ENCODE results near the gene AURKAIP1. TPM values are rescaled to one million over a fixed set of nuclear protein-coding genes. Genes with fewer than 3 reads are reported as not detected.
"Not testable (repeated sequence)": the region's sequence is repeated elsewhere in the genome, so short reads cannot be mapped to it uniquely, and the experiment has no call there.

AURKAIP1 gene
- polyA plus RNA-seq, 1 of the 3 experiments (the other 2 are of a cell fraction) = 214 TPM

- TF ChIP-seq TEAD4 (IDR thresholded peaks at IDR 0.05; ENCODE audit: borderline replicate concordance, insufficient read depth) = no peak
- TF ChIP-seq CTCF (IDR thresholded peaks at IDR 0.05) = no peak
- TF ChIP-seq MAX (IDR thresholded peaks at IDR 0.05; ENCODE audit: low read depth) = no peak
- no peak for TF ChIP-seq TAF1 (IDR thresholded peaks at IDR 0.05; ENCODE audit: borderline replicate concordance, low read depth, low read length)
- TF ChIP-seq NRF1 (IDR thresholded peaks at IDR 0.05; ENCODE audit: low read depth, low read length) = no peak
- ChIA-PET CTCF (interaction anchor here (1.3 to 1.8 kb wide), 3 partner anchors 10 to 15 kb away, joined by 4 to 6 read pairs (median 6); partner anchors contain the start of gene AURKAIP1), POLR2A (no interaction called here)
- peaks cover 20 to 47% of the 10 kb centered on the region in 2 experiments for H3K36me3 ChIP-seq (replicated peaks in 1 of 2; ENCODE audit: control insufficient read depth in 1 of 2, insufficient read depth in 2 of 2, low read length in 1 of 2)
- no peak overlapping the region for H2AFZ ChIP-seq (ENCODE audit: low read depth)
- H3K27me3 ChIP-seq (ENCODE audit: insufficient read depth) = no peaks in the 10 kb centered on the region
- H3K9me3 ChIP-seq = no peaks in the 10 kb centered on the region
- H3K4me2 ChIP-seq = no peak overlapping the region
- H3K27ac ChIP-seq (ENCODE audit: low read depth in 2 of 2, low read length in 1 of 2) = no peak overlapping the region
- H3K4me3 ChIP-seq (ENCODE audit: low read depth in 2 of 2, low read length in 1 of 2) = no peak overlapping the region
- H3K9me2 ChIP-seq = no peaks in the 10 kb centered on the region
- H3K9ac ChIP-seq = no peak overlapping the region
- DNase-seq = peak; percentile 14
- WGBS (ENCODE audit: low lambda C conversion rate) = 86% methylated on average over 7 of the region's 8 CpGs
- H4K20me1 ChIP-seq (ENCODE audit: insufficient read depth) = no peaks in the 10 kb centered on the region
- no peaks in the 10 kb centered on the region for H3F3A ChIP-seq (replicated peaks; ENCODE audit: insufficient read depth)
- 0 out of 2 replicates have a peak, but pooled peaks cover 7% of the 10 kb centered on the region for H3K79me2 ChIP-seq (ENCODE audit: insufficient read depth)
- no peaks in the 10 kb centered on the region for H3K4me1 ChIP-seq (ENCODE audit: control insufficient read depth in 1 of 2, insufficient read depth in 2 of 2, low read depth in 1 of 2, low read length in 1 of 2)
Measured at GRCh38 chr1:1385931-1386330, 10.9 kb upstream of the AURKAIP1 start.

GRCh38 chr1:1385339-1385738 is 10.3 kb upstream of the AURKAIP1 start:
- ChIA-PET POLR2A (interaction anchor here (0.8 kb wide), 1 partner anchor 14 kb away, joined by 4 read pairs; the partner anchor contains the start of gene CCNL2), CTCF (interaction anchor here (0.8 to 1.8 kb wide), 4 partner anchors 10 to 16 kb away, joined by 4 to 6 read pairs (median 5); partner anchors contain the start of gene AURKAIP1)
- H3K4me2 ChIP-seq; H3K79me2 ChIP-seq (ENCODE audit: insufficient read depth); H3K4me1 ChIP-seq (ENCODE audit: control insufficient read depth in 1 of 2, insufficient read depth in 2 of 2, low read depth in 1 of 2, low read length in 1 of 2); H3F3A ChIP-seq (replicated peaks; ENCODE audit: insufficient read depth); H4K20me1 ChIP-seq (ENCODE audit: insufficient read depth); DNase-seq; H3K9ac ChIP-seq; H3K9me2 ChIP-seq; H3K4me3 ChIP-seq (ENCODE audit: low read depth in 2 of 2, low read length in 1 of 2); H3K9me3 ChIP-seq; H3K27ac ChIP-seq (ENCODE audit: low read depth in 2 of 2, low read length in 1 of 2); H3K27me3 ChIP-seq (ENCODE audit: insufficient read depth); H2AFZ ChIP-seq (ENCODE audit: low read depth): not testable (repeated sequence)
- peaks cover 14 to 41% of the 10 kb centered on the region in 2 experiments for H3K36me3 ChIP-seq (replicated peaks in 1 of 2; ENCODE audit: control insufficient read depth in 1 of 2, insufficient read depth in 2 of 2, low read length in 1 of 2)
- WGBS (ENCODE audit: low lambda C conversion rate) = 93% methylated on average over 15 of the region's 29 CpGs

GRCh38 chr1:1381294-1381693 is 6.3 kb upstream of the AURKAIP1 start:
- CTCF ChIA-PET = interaction anchor here (2.0 kb wide), 1 partner anchor 21 kb away, joined by 5 read pairs; no protein-coding TSS in a partner anchor
- POLR2A ChIA-PET = no interaction called here
- 100% methylated on average over 2 of the region's 8 CpGs for WGBS (ENCODE audit: low lambda C conversion rate)
- no peak for TF ChIP-seq NFIC (IDR thresholded peaks at IDR 0.05; ENCODE audit: borderline replicate concordance)
- TF ChIP-seq ELF1 (IDR thresholded peaks at IDR 0.05) = no peak
- TF ChIP-seq MXI1 (IDR thresholded peaks at IDR 0.05; ENCODE audit: low read depth, low read length) = no peak
- TF ChIP-seq SMC3 (IDR thresholded peaks at IDR 0.05; ENCODE audit: low read depth, low read length) = no peak
- TF ChIP-seq EP300 (IDR thresholded peaks at IDR 0.05; ENCODE audit: borderline replicate concordance in 1 of 2, low read depth in 1 of 2, low read length in 1 of 2) = no peak
- TF ChIP-seq RCOR1 (IDR thresholded peaks at IDR 0.05; ENCODE audit: low read length) = no peak
- TF ChIP-seq PBX3 (IDR thresholded peaks at IDR 0.05) = no peak
- TF ChIP-seq GABPA (IDR thresholded peaks at IDR 0.05; ENCODE audit: low read depth) = no peak
- TF ChIP-seq SIN3A (IDR thresholded peaks at IDR 0.05; ENCODE audit: borderline replicate concordance, low read depth, low read length) = no peak
- TF ChIP-seq FOSL2 (IDR thresholded peaks at IDR 0.05; ENCODE audit: borderline replicate concordance, low read depth) = no peak
- no peak for TF ChIP-seq REST (IDR thresholded peaks at IDR 0.05; ENCODE audit: low read depth, low read length)

More at GRCh38 chr1:1381294-1381693, 6.3 kb upstream of the AURKAIP1 start:
- Histone ChIP-seq H3K9me2 (no peaks in the 10 kb centered on the region), H3K4me1 (ENCODE audit: control insufficient read depth in 1 of 2, insufficient read depth in 2 of 2, low read depth in 1 of 2, low read length in 1 of 2) (peaks cover 0 to 1% of the 10 kb centered on the region in 2 experiments; a peak in 1 of 4 replicates), H3K4me3 (ENCODE audit: low read depth in 2 of 2, low read length in 1 of 2) (no peak overlapping the region), H3K79me2 (ENCODE audit: insufficient read depth) (0 out of 2 replicates have a peak, but pooled peaks cover 3% of the 10 kb centered on the region), H3K36me3 (replicated peaks in 1 of 2; ENCODE audit: control insufficient read depth in 1 of 2, insufficient read depth in 2 of 2, low read length in 1 of 2) (peaks cover 4 to 9% of the 10 kb centered on the region in 2 experiments), H3K9ac (no peak overlapping the region), H4K20me1 (ENCODE audit: insufficient read depth) (no peaks in the 10 kb centered on the region), H3K27me3 (ENCODE audit: insufficient read depth) (no peaks in the 10 kb centered on the region), H3K4me2 (no peak overlapping the region), H3K27ac (ENCODE audit: low read depth in 2 of 2, low read length in 1 of 2) (no peak overlapping the region), H2AFZ (ENCODE audit: low read depth) (no peak overlapping the region), H3F3A (replicated peaks; ENCODE audit: insufficient read depth) (peaks cover 8% of the 10 kb centered on the region), H3K9me3 (no peaks in the 10 kb centered on the region)
- DNase-seq = no peak
